Nephron progenitor cell (in vitro differentiated cells): ENCODE measurements around the gene COL24A1.

Experiments
- DNase-seq: peaks from one replicate; pipeline ENCODE4 v3.0.0; 2021
- H3K27ac Mint-ChIP-seq: 2 replicates; pipeline ENCODE4 v1.8.0; 2021; ENCODE audit warnings: mild to moderate bottlenecking, moderate library complexity, mixed read lengths
- H3K27me3 Mint-ChIP-seq: 2 replicates; pipeline ENCODE4 v1.8.0; 2021; ENCODE audit warnings: mild to moderate bottlenecking, low read depth, mixed read lengths; ENCODE audit not compliant: poor library complexity
- H3K36me3 Mint-ChIP-seq: 2 replicates; pipeline ENCODE4 v1.8.0; 2021; ENCODE audit warnings: low read depth, mixed read lengths
- H3K4me1 Mint-ChIP-seq: 2 replicates; pipeline ENCODE4 v1.8.0; 2021; ENCODE audit warnings: mixed read lengths
- H3K4me3 Mint-ChIP-seq: 2 replicates; pipeline ENCODE4 v1.8.0; 2021; ENCODE audit warnings: mild to moderate bottlenecking, moderate library complexity, mixed read lengths
- H3K9me3 Mint-ChIP-seq: 2 replicates; pipeline ENCODE4 v1.8.0; 2021; ENCODE audit warnings: mild to moderate bottlenecking, moderate library complexity, mixed read lengths
- TF ChIP-seq, protein P1 (sequence below): fragments of 200-600 bp; sonication (generic); IDR thresholded peaks from 2 replicates; pipeline ENCODE4 v1.5.0; 2021; ENCODE audit warnings: antibody characterized with exemption

Gene COL24A1

DNA sequence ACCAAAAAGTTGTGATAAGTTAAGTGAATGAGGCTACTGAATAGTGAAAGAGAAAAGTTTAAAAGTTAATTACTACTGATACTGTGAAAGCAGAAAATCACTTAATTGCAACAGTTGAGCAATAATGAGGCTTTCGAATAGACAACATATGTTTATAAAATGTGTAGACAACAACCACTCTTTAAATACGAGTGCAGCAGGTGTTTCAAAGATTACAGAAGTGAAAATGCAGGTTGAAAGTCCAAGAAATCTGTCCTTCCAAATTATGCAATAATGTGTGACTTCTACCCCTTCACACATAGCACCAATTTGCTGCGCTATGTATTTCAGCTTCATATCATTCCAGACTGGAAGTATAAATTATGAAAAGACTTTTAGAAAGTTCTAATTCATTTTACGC is 213.0 kb downstream of the COL24A1 start:
- DNase-seq, result no peak
- Mint-ChIP-seq H3K27ac (no peak overlapping the region), H3K4me3 (no peak overlapping the region), H3K4me1 (no peaks in the 10 kb centered on the region), H3K36me3 (no peaks in the 10 kb centered on the region), H3K9me3 (no peaks in the 10 kb centered on the region), H3K27me3 (peaks cover 4% of the 10 kb centered on the region)
- TF ChIP-seq, protein P1, sequence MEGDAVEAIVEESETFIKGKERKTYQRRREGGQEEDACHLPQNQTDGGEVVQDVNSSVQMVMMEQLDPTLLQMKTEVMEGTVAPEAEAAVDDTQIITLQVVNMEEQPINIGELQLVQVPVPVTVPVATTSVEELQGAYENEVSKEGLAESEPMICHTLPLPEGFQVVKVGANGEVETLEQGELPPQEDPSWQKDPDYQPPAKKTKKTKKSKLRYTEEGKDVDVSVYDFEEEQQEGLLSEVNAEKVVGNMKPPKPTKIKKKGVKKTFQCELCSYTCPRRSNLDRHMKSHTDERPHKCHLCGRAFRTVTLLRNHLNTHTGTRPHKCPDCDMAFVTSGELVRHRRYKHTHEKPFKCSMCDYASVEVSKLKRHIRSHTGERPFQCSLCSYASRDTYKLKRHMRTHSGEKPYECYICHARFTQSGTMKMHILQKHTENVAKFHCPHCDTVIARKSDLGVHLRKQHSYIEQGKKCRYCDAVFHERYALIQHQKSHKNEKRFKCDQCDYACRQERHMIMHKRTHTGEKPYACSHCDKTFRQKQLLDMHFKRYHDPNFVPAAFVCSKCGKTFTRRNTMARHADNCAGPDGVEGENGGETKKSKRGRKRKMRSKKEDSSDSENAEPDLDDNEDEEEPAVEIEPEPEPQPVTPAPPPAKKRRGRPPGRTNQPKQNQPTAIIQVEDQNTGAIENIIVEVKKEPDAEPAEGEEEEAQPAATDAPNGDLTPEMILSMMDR, result no peak

- Mint-ChIP-seq H3K4me3 (no peak overlapping the region), H3K4me1 (no peaks in the 10 kb centered on the region), H3K27ac (no peak overlapping the region), H3K36me3 (no peaks in the 10 kb centered on the region), H3K27me3 (no peaks in the 10 kb centered on the region), H3K9me3 (no peaks in the 10 kb centered on the region)
- DNase-seq, result no peak
- TF ChIP-seq, protein P1, result no peak
These were observed 215.8 kb downstream of the COL24A1 start for GRCh38 chr1:85940656-85941306.

GRCh38 chr1:85938829-85939228 is 217.7 kb downstream of the COL24A1 start:
- no peaks in the 10 kb centered on the region for H3K36me3 Mint-ChIP-seq
- no peak for DNase-seq
- H3K9me3 Mint-ChIP-seq, result no peaks in the 10 kb centered on the region
- H3K4me3 Mint-ChIP-seq, result no peak overlapping the region
- no peak overlapping the region for H3K27ac Mint-ChIP-seq
- TF ChIP-seq, protein P1, result no peak
- no peaks in the 10 kb centered on the region for H3K27me3 Mint-ChIP-seq
- no peaks in the 10 kb centered on the region for H3K4me1 Mint-ChIP-seq

- TF ChIP-seq, protein P1, result no peak
- Mint-ChIP-seq H3K4me1 (no peaks in the 10 kb centered on the region), H3K27ac (no peak overlapping the region), H3K4me3 (no peak overlapping the region), H3K9me3 (no peaks in the 10 kb centered on the region), H3K36me3 (no peaks in the 10 kb centered on the region), H3K27me3 (no peaks in the 10 kb centered on the region)
- no peak for DNase-seq
These were observed 220.1 kb downstream of the COL24A1 start for GRCh38 chr1:85936470-85936869.

GRCh38 chr1:85936057-85936456 is 220.5 kb downstream of the COL24A1 start:
- Mint-ChIP-seq H3K27me3 (no peaks in the 10 kb centered on the region), H3K4me1 (no peaks in the 10 kb centered on the region), H3K27ac (no peak overlapping the region), H3K9me3 (no peaks in the 10 kb centered on the region), H3K36me3 (no peaks in the 10 kb centered on the region), H3K4me3 (no peak overlapping the region)
- DNase-seq, result no peak
- TF ChIP-seq, protein P1, result no peak

DNA sequence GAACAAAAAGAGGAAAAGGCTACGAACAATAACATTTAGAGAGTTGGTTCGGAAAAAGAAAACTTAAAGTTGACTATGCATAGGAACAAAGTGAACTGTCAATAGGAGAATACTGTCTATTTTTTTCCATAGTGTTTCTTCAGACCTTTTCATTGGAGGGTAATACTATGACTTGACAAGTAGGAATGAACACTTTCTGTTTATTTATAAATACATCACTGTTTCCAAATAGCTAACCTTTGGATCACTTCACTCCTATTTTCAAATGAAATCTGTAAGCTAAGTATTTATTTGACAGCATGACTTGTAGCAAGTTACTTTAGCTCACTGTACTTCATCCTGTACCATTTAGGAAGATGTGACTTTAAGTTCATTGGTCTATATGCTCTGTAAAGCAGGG is 221.3 kb downstream of the COL24A1 start:
- TF ChIP-seq, protein P1, result no peak
- no peak overlapping the region for H3K27ac Mint-ChIP-seq
- H3K36me3 Mint-ChIP-seq, result no peaks in the 10 kb centered on the region
- DNase-seq, result no peak
- no peaks in the 10 kb centered on the region for H3K9me3 Mint-ChIP-seq
- H3K27me3 Mint-ChIP-seq, result no peaks in the 10 kb centered on the region
- H3K4me3 Mint-ChIP-seq, result no peak overlapping the region
- H3K4me1 Mint-ChIP-seq, result no peaks in the 10 kb centered on the region
